Naive thymus-derived CD8-positive, alpha-beta T cell (primary cell): ENCODE measurements around the gene ZNF624. TPM values are rescaled to one million over a fixed set of nuclear protein-coding genes. Genes with fewer than 3 reads are reported as not detected.

Source experiments
- ATAC-seq, 2 donors: fragments of 150-1000 bp; cut with Tn5 transposase in 1 of 2; sonication (Bioruptor Pico), chemical (Tn5 transposase) in 1 of 2; 1 replicate in 1 of 2; 2 replicates in 1 of 2; pipeline ENCODE4 v1.10.0; 2021; ENCODE audit warnings: mild to moderate bottlenecking in 2 of 2, moderate library complexity in 2 of 2
- POLR2A ChIA-PET: fragments of 350-600 bp; sonication (Branson Sonifier 250); formaldehyde crosslinking; loops from one replicate; lab custom pipeline; 2021; ENCODE audit warnings: antibody characterized with exemption; lab: Charles Lee
- DNase-seq, 10 donors: peaks; one replicate each; pipeline versions ENCODE4 v3.0.0 to v3.0.0-alpha.2; 2020 to 2022
- H3K27ac Mint-ChIP-seq, 10 donors: one replicate each; pipeline ENCODE4 v1.8.0; 2020 to 2022; ENCODE audit warnings: mild to moderate bottlenecking in 10 of 10, mixed read lengths in 10 of 10, moderate library complexity in 4 of 10, inconsistent platforms in 1 of 10
- H3K27me3 Mint-ChIP-seq, 5 donors: one replicate each; pipeline ENCODE4 v1.8.0; 2021 to 2022; ENCODE audit warnings: mixed read lengths in 5 of 5
- H3K36me3 Mint-ChIP-seq, 3 donors: one replicate each; pipeline ENCODE4 v1.8.0; 2020 to 2022; ENCODE audit warnings: mixed read lengths in 3 of 3, mild to moderate bottlenecking in 2 of 3, inconsistent platforms in 1 of 3
- H3K4me1 Mint-ChIP-seq, 4 donors: one replicate each; pipeline ENCODE4 v1.8.0; 2021 to 2022; ENCODE audit warnings: mixed read lengths in 4 of 4
- H3K4me3 Mint-ChIP-seq, 10 donors: one replicate each; pipeline ENCODE4 v1.8.0; 2020 to 2022; ENCODE audit warnings: mild to moderate bottlenecking in 10 of 10, mixed read lengths in 10 of 10, moderate library complexity in 6 of 10, inconsistent platforms in 1 of 10
- H3K9me3 Mint-ChIP-seq, 9 donors: one replicate each; pipeline ENCODE4 v1.8.0; 2020 to 2022; ENCODE audit warnings: mixed read lengths in 9 of 9, mild to moderate bottlenecking in 3 of 9, inconsistent platforms in 1 of 9, moderate library complexity in 1 of 9
- polyA plus RNA-seq, 3 donors: library from polyadenylated mRNA; unstranded; fragments of 300-500 nt; fragmentation: Illumina TruSeq; gene quantifications; one replicate each; pipeline ENCODE4 v1.2.3, GENCODE V29; 2021
- total RNA-seq, 8 experiments: library from RNA in 2 of 8; stranded (reverse) in 2 of 8; gene quantifications; one replicate each; pipeline ENCODE4 v1.2.3 and lab custom pipeline; 2021 to 2026

The ZNF624 gene
- total and polyA plus RNA-seq, 5 experiments from 2014 or later: 2.6 to 10.8 (median 4.2) TPM

GRCh38 chr17:16661217-16661616 is 7.6 kb upstream of the ZNF624 start:
- no peak overlapping the region for H3K27ac Mint-ChIP-seq
- H3K9me3 Mint-ChIP-seq: peaks cover 0 to 2% (median 0%) of the 10 kb centered on the region in 9 donors
- peaks cover 0 to 8% (median under 1%) of the 10 kb centered on the region in 4 donors for H3K4me1 Mint-ChIP-seq
- no peak overlapping the region for H3K4me3 Mint-ChIP-seq
- DNase-seq (no peak), ATAC-seq (no peak)
- H3K36me3 Mint-ChIP-seq: no peaks in the 10 kb centered on the region
- POLR2A ChIA-PET: no interaction called here
- peaks cover 15 to 39% (median 23%) of the 10 kb centered on the region in 5 donors for H3K27me3 Mint-ChIP-seq

GRCh38 chr17:16652847-16653366 is 743 bp downstream of the ZNF624 start:
- Mint-ChIP-seq H3K27me3 (peaks cover 0 to 7% (median 2%) of the 10 kb centered on the region in 5 donors), H3K4me3 (peak overlapping the region; percentile 83 to 93 (median 89)), H3K4me1 (peaks cover 17 to 25% (median 21%) of the 10 kb centered on the region in 4 donors), H3K27ac (peak overlapping the region in 9 of 10 donors; percentile 18 to 89 (median 67)), H3K36me3 (peaks cover 0 to 17% (median 6%) of the 10 kb centered on the region in 3 donors), H3K9me3 (no peaks in the 10 kb centered on the region)
- POLR2A ChIA-PET: interaction anchor here (0.7 kb wide), 1 partner anchor 116 kb away, joined by 4 read pairs; no protein-coding TSS in a partner anchor
- ATAC-seq (no peak), DNase-seq (no peak)

GRCh38 chr17:16652252-16652651 is 1.4 kb downstream of the ZNF624 start:
- no peaks in the 10 kb centered on the region for H3K9me3 Mint-ChIP-seq
- H3K4me1 Mint-ChIP-seq: peaks cover 17 to 25% (median 21%) of the 10 kb centered on the region in 4 donors
- H3K27me3 Mint-ChIP-seq: peaks cover 0 to 6% (median 0%) of the 10 kb centered on the region in 5 donors
- no peak for ATAC-seq
- POLR2A ChIA-PET: no interaction called here
- H3K27ac Mint-ChIP-seq: peak overlapping the region in 1 of 10 donors; percentile 23
- H3K4me3 Mint-ChIP-seq: peak overlapping the region in 7 of 10 donors; percentile 83 to 93 (median 85)
- no peak for DNase-seq
- H3K36me3 Mint-ChIP-seq: peaks cover 0 to 22% (median 6%) of the 10 kb centered on the region in 3 donors

- peaks cover 17 to 25% (median 21%) of the 10 kb centered on the region in 4 donors for H3K4me1 Mint-ChIP-seq
Observed at GRCh38 chr17:16649585-16649984, 4.1 kb downstream of the ZNF624 start.

GRCh38 chr17:16639438-16639837 is 14.2 kb downstream of the ZNF624 start:
- DNase-seq: no peak
- Mint-ChIP-seq H3K36me3 (peaks cover 41 to 88% (median 67%) of the 10 kb centered on the region in 3 donors), H3K4me3 (no peak overlapping the region), H3K27me3 (no peaks in the 10 kb centered on the region), H3K4me1 (peaks cover 0 to 3% (median 1%) of the 10 kb centered on the region in 4 donors), H3K27ac (no peak overlapping the region), H3K9me3 (peaks cover 0 to 13% (median 0%) of the 10 kb centered on the region in 9 donors)
- POLR2A ChIA-PET: no interaction called here
- no peak for ATAC-seq

More at GRCh38 chr17:16649585-16649984, 4.1 kb downstream of the ZNF624 start:
- POLR2A ChIA-PET: no interaction called here
- no peaks in the 10 kb centered on the region for H3K27me3 Mint-ChIP-seq
- peak overlapping the region in 1 of 10 donors; percentile 12 for H3K4me3 Mint-ChIP-seq
- H3K9me3 Mint-ChIP-seq: no peaks in the 10 kb centered on the region
- ATAC-seq: no peak
- H3K36me3 Mint-ChIP-seq: peaks cover 0 to 42% (median 18%) of the 10 kb centered on the region in 3 donors
- no peak for DNase-seq
- no peak overlapping the region for H3K27ac Mint-ChIP-seq

- Mint-ChIP-seq H3K4me1 (no peaks in the 10 kb centered on the region), H3K27me3 (no peaks in the 10 kb centered on the region), H3K27ac (no peak overlapping the region), H3K36me3 (peaks cover 47 to 84% (median 61%) of the 10 kb centered on the region in 3 donors), H3K9me3 (peaks cover 18 to 96% (median 57%) of the 10 kb centered on the region in 9 donors), H3K4me3 (no peak overlapping the region)
- POLR2A ChIA-PET: no interaction called here
- no peak for ATAC-seq
- DNase-seq: no peak
Observed at GRCh38 chr17:16623282-16623681, 30.4 kb downstream of the ZNF624 start.

- Mint-ChIP-seq H3K36me3 (peaks cover 42 to 78% (median 57%) of the 10 kb centered on the region in 3 donors), H3K4me3 (no peak overlapping the region), H3K27ac (no peak overlapping the region), H3K27me3 (no peaks in the 10 kb centered on the region), H3K9me3 (peaks cover 16 to 94% (median 54%) of the 10 kb centered on the region in 9 donors), H3K4me1 (no peaks in the 10 kb centered on the region)
- DNase-seq: no peak
- POLR2A ChIA-PET: no interaction called here
- no peak for ATAC-seq
Observed at GRCh38 chr17:16622540-16623277, 30.9 kb downstream of the ZNF624 start.

- H3K36me3 Mint-ChIP-seq: peaks cover 5 to 55% (median 43%) of the 10 kb centered on the region in 3 donors
- POLR2A ChIA-PET: no interaction called here
- no peak for ATAC-seq
- H3K27ac Mint-ChIP-seq: peak overlapping the region in 1 of 10 donors; percentile 15
- H3K27me3 Mint-ChIP-seq: no peaks in the 10 kb centered on the region
- peaks cover 18 to 97% (median 57%) of the 10 kb centered on the region in 9 donors for H3K9me3 Mint-ChIP-seq
- DNase-seq: no peak
- H3K4me3 Mint-ChIP-seq: no peak overlapping the region
- no peaks in the 10 kb centered on the region for H3K4me1 Mint-ChIP-seq
Observed at GRCh38 chr17:16617481-16618060, 36.1 kb downstream of the ZNF624 start.

GRCh38 chr17:16599537-16599936 is 54.1 kb downstream of the ZNF624 start:
- Mint-ChIP-seq H3K36me3 (peaks cover 0 to 14% (median 9%) of the 10 kb centered on the region in 3 donors), H3K27ac (no peak overlapping the region), H3K9me3 (peaks cover 6 to 25% (median 11%) of the 10 kb centered on the region in 9 donors), H3K4me3 (no peak overlapping the region), H3K4me1 (no peaks in the 10 kb centered on the region), H3K27me3 (peaks cover 0 to 6% (median 4%) of the 10 kb centered on the region in 5 donors)
- no peak for ATAC-seq
- no peak for DNase-seq
- POLR2A ChIA-PET: no interaction called here

- POLR2A ChIA-PET: no interaction called here
- DNase-seq (no peak), ATAC-seq (no peak)
- no peaks in the 10 kb centered on the region for H3K9me3 Mint-ChIP-seq
- no peaks in the 10 kb centered on the region for H3K36me3 Mint-ChIP-seq
- peaks cover 0 to 7% (median 2%) of the 10 kb centered on the region in 4 donors for H3K4me1 Mint-ChIP-seq
- no peak overlapping the region for H3K4me3 Mint-ChIP-seq
- H3K27ac Mint-ChIP-seq: no peak overlapping the region
- peaks cover 3 to 33% (median 22%) of the 10 kb centered on the region in 5 donors for H3K27me3 Mint-ChIP-seq
Observed at GRCh38 chr17:16593356-16594102, 60.1 kb downstream of the ZNF624 start.

- Mint-ChIP-seq H3K4me1 (peaks cover 3 to 14% (median 6%) of the 10 kb centered on the region in 4 donors), H3K9me3 (no peaks in the 10 kb centered on the region), H3K36me3 (no peaks in the 10 kb centered on the region), H3K27me3 (peaks cover 7 to 35% (median 30%) of the 10 kb centered on the region in 5 donors), H3K27ac (peak overlapping the region in 7 of 10 donors; percentile 37 to 89 (median 60)), H3K4me3 (peak overlapping the region; percentile 73 to 84 (median 79))
- POLR2A ChIA-PET: interaction anchor here (0.6 to 3.6 kb wide), 4 partner anchors 30 to 209 kb away, joined by 3 to 19 read pairs (median 3); partner anchors contain the start of gene UBB
- peak; percentile 87 to 96 (median 92) for DNase-seq
- peak; percentile 80 to 85 for ATAC-seq
Observed at GRCh38 chr17:16589097-16589969, 64.3 kb downstream of the ZNF624 start.
